HG02970 (cell line): ENCODE measurements around the gene CCDC32.
A peak's percentile ranks its signal among the peaks of the same experiment; 100 is the strongest.
"Not testable (repeated sequence)": the region's sequence is repeated elsewhere in the genome, so short reads cannot be mapped to it uniquely, and the experiment has no call there.

Source experiments
- ATAC-seq: cut with Tn5 transposase; IDR thresholded peaks from one replicate; pipeline ENCODE4 v1.9.1; 2021; ENCODE audit warnings: mild to moderate bottlenecking, moderate library complexity, moderate number of reproducible peaks; ENCODE audit not compliant: unreplicated experiment, low FRiP score

CCDC32 gene

GRCh38 chr15:40564591-40565332 lies at the start of gene CCDC32:
TSS of gene CCDC32 (minus strand) at chr15:40565042. CDS start at chr15:40563015, 2,027 bp downstream.
- ATAC-seq, result peak; percentile 88

DNA sequence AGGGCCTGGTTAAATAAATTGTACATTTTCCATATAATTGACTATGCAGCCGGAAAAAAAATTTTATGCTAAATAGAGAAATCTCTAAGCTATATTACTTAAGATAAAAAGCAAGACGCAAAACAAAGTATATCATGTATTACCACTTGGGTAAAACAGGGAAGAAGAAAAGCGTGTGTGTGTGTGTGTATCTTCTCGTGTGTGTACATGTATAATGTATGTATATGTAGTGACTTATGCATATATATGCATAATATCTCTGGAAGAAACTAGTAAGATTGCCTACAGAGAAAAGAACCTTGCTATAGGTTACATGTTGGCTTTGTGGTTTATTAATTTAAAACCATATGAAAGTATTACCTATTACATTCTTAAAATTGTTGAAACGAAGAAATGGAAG lies 48.2 kb upstream of the CCDC32 start:
- no peak for ATAC-seq

DNA sequence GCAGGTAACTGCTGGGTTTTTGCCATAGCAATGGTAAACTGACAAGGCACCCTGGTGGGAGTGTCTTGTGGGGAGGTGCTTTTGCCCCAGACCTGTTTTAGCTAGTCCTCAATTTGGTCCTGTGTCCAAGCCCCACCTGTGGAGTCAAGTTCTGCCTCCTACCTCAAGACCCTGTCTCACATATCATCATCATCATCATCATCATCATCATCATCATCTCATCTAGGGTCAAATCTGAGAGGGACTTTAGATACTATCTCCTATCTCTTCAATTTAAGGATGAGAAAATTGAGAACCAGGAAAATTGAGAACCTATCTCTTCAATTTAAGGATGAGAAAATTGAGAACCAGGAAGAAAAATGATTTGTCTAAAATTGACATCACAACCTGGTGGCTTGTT lies 39.1 kb upstream of the CCDC32 start:
- ATAC-seq, result no peak

DNA sequence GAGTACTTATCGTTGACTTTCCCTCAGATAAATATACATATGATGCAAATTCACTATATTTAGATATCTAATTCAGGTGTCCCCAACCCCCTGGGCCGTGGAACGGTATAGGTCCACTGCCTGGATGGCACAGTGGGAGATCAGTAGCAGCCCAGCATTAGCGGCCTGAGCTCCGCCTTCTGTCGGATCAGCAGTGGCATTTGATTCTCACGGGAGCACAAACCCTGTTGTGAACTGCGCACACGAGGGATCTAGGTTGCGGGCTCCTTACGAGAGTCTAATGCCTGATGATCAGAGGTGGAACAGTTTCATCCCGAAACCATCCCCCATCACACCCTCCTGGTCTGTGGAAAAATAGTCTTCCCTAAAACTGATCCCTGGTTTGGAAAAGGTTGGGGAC lies 36.1 kb upstream of the CCDC32 start:
- ATAC-seq, result no peak

DNA sequence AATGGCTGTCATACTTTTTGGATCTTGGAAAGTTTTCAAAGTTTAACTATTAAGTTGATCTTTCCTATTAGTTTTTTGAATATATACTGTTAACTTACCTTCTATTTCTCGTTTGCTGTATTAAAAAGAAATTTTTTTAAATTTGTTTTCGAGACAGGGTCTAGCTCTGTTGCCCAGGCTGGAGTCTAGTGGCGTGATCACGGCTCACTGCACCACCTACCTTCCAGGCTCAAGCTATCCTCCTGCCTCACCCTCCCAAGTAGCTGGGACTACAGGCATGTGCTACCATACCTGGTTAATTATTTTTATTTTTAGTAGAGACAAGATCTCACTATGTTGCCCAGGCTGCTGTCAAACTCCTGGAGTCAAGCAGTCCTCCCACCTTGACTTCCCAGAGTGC lies 33.8 kb upstream of the CCDC32 start:
- ATAC-seq, result no peak

DNA sequence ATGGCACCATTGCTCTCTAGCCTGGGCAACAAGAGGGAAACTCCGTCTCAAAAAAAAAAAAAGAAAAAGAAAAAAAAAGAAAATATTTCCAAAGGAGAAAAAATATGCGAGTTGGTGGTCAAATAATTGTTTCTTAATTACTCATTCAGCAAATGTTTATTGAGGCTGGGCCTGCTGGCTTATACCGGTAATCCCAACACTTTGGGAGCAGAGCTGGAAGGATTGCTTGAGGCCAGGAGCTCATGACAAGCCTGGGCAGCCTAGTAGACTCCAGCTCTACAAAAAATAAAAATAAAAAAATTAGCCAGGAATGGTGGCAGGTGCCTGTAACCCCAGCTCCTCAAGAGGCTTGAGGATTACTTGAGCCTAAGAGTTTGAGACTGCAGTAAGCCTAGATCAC lies 33.3 kb upstream of the CCDC32 start:
- ATAC-seq, result no peak

DNA sequence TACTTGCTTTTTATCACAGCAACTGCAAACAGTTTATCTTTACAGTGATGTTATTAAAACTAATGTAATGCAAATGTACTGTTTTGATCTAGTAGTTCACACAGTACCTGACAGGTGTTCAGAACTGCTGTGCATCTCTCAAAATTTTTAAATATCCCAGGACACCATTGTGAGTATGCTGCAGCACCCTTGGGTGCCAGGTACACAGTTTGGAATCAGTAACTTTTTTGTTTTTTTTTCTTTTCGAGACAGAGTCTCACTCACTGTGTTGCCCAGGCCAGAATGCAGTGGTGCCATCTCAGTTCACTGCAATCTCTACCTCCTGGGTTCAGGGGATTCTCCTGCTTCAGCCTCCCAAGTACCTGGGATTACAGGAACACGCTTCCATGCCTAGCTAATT lies 32.2 kb upstream of the CCDC32 start:
- no peak for ATAC-seq

- ATAC-seq, result no peak
These were observed 30.9 kb upstream of the CCDC32 start for GRCh38 chr15:40595773-40596172.

GRCh38 chr15:40595219-40595618 lies 30.4 kb upstream of the CCDC32 start:
- ATAC-seq, result no peak

DNA sequence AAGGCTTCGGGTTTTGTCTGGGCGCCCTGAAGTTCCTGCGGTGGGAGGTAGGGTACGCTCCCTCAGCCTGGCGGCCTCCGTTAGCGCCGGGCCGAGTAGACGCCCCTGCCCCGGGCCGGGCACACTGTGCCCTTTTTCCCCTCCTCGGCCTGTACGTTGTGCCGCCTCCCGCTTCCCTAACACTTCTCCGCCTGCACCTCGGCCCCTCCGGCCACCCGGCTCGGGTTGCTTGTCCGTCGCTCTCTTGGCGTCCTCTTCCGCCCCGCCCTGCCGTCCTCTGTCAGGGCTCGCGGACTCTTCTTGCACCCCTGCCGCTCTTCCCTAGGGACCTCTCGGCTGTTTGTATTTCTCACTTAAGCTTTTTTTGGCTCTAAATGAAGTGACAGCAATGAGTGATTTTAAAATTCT lies 29.6 kb upstream of the CCDC32 start:
- peak; percentile 47 for ATAC-seq

- ATAC-seq, result peak; percentile 76
These were observed 29.0 kb upstream of the CCDC32 start, which contains the start of gene KNL1 for GRCh38 chr15:40593588-40594428. TSS of gene KNL1 (plus strand) at chr15:40594249. CDS start at chr15:40602932, 8,683 bp downstream.

GRCh38 chr15:40593165-40593564 lies 28.3 kb upstream of the CCDC32 start:
- ATAC-seq, result no peak

- no peak for ATAC-seq
These were observed 26.5 kb upstream of the CCDC32 start for GRCh38 chr15:40591389-40591788.

DNA sequence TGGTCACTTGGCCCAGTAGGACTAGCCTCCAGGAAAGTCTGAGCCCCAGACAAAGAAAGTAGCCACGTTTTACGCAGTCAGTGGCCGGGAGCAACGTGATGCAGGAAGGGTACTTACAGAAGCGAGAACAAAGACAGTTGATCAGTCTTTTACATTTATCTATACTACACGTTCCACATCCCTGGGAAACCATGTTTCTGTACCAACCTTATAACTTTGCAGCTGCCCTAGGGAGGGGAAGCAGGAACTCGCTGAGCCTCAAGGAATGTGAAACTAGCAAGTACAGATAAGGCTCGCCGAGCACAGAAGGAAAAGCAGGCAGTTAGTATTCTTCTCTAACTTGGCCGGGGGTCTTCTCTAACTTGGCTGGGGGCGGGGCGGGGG lies 25.8 kb upstream of the CCDC32 start:
- no peak for ATAC-seq

- ATAC-seq, result no peak
These were observed 19.3 kb upstream of the CCDC32 start for GRCh38 chr15:40584191-40584590.

GRCh38 chr15:40582726-40583246 lies 17.9 kb upstream of the CCDC32 start:
- no peak for ATAC-seq

DNA sequence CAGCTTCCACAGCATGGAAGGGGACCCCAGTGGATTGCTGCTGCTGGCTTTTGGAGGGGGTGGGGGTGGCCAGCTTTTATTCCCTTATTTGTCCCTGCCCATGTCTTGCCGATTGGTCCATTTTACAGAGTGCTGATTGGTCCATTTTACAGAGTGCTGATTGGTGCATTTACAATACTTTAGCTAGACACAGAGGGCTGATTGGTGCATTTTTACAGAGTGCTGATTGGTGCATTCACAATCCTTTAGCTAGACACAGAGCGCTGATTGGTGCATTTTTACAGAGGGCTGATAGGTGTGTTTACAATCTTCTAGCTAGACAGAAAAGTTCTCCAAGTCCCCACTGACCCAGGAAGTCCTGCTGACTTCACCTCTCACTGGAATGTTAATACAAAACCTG lies 17.0 kb upstream of the CCDC32 start:
- not testable (repeated sequence) for ATAC-seq

- no peak for ATAC-seq
These were observed 14.1 kb upstream of the CCDC32 start for GRCh38 chr15:40578892-40579291.

- not testable (repeated sequence) for ATAC-seq
These were observed 12.1 kb upstream of the CCDC32 start for GRCh38 chr15:40576914-40577313.

DNA sequence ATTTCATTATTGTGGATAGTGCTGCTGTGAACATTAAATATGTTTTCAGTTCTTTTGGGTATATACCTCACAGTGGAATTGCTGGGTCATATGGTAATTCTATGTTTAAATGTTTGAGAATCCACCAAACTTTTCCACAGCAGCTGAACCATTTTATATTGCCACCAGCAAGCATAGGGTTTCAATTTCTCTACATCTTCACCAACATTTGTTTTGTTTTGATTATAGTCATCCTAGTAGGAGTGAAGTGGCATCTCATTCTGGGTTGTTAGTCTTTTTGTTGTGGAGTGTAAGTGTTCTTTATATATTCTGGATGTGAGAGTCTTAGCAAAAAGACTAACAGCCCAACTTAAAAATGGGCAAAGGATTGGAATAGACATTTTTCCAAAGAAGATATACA lies 10.3 kb upstream of the CCDC32 start:
- no peak for ATAC-seq
